MM.1S (cell line): ENCODE results near the gene PTPRN2.

ENCODE experiments used
- EZH2 ChIP-seq: fragments of 300-600 bp; sonication (generic); optimal IDR thresholded peaks from 2 replicates; pipeline ENCODE3; 2017; ENCODE audit warnings: low read depth, mild to moderate bottlenecking, antibody characterized with exemption, low read length, mixed read lengths
- EZH2phosphoT487 ChIP-seq: fragments of 300-600 bp; sonication (generic); IDR thresholded peaks from 2 replicates; pipeline ENCODE4 v1.6.1; 2018; ENCODE audit warnings: antibody characterized with exemption, low read length
- TF ChIP-seq, protein P1 (sequence below): fragments of 300-600 bp; sonication (generic); IDR thresholded peaks from 2 replicates; pipeline ENCODE4 v1.5.1; 2016; ENCODE audit warnings: antibody characterized with exemption, low read length, mixed read lengths

DNA sequence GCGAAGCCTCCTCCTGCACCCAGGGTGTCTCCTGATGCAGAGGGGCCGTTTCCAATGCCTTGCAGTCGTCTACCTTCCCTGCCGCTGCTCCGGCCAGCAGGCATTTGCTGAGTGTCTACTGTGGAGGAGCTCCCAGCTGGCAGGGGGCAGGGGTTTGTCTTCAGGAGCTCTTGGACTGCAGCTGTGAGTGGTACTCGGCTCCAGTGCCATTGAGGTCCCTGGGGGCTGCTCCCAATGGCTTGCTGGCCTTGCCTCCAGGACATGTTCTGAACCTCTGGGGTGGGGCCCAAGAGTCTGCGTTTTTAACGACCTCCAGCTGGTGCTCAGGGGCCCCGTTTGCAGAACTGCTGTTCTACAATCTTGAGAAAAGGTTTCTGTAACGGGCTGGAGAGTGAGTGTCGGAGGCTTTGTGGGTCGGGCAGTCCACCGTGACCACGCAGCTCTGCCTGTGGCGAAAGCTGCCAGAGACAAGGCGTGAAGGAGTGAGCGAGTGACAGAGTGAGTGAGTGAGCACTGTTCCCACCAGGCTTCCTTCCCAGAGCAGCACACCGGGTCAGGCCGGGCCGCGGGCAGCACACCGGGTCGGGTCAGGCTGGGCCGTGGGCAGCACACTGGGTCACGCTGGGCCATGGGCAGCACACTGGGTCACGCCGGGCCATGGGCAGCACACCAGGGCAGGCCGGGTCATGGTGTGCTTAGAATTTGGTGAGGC, 520.2 kb downstream of the PTPRN2 start:
- TF ChIP-seq, protein P1, sequence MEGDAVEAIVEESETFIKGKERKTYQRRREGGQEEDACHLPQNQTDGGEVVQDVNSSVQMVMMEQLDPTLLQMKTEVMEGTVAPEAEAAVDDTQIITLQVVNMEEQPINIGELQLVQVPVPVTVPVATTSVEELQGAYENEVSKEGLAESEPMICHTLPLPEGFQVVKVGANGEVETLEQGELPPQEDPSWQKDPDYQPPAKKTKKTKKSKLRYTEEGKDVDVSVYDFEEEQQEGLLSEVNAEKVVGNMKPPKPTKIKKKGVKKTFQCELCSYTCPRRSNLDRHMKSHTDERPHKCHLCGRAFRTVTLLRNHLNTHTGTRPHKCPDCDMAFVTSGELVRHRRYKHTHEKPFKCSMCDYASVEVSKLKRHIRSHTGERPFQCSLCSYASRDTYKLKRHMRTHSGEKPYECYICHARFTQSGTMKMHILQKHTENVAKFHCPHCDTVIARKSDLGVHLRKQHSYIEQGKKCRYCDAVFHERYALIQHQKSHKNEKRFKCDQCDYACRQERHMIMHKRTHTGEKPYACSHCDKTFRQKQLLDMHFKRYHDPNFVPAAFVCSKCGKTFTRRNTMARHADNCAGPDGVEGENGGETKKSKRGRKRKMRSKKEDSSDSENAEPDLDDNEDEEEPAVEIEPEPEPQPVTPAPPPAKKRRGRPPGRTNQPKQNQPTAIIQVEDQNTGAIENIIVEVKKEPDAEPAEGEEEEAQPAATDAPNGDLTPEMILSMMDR = no peak
- no peak for TF ChIP-seq EZH2
- TF ChIP-seq EZH2phosphoT487 = no peak
